ENCODE measurements around the gene TNS1.
"Not testable (repeated sequence)": the region's sequence is repeated elsewhere in the genome, so short reads cannot be mapped to it uniquely, and the experiment has no call there.

The TNS1 gene

DNA sequence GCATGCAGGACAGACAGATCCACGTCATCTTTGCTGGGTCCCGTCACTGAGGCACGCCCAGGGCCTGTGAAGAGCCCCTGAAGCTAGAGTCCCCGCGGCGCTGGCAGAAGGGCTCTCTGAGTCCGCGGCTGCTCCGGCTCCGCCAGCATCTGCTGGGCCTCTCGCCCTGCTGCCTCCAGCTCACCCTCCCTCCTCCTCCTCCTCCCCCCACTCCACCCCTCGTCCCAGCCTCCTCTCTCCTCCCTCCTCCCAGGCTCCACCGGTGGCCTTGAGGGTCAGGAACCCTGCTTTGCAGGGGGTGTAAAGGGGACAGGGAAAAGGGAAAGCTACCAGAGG is at the start of gene TNS1:
Gene TNS1, minus strand, starts transcription at position 151 of the 336 bp plus-strand sequence. Its CDS starts 123 bp downstream, at position 28.
- Histone ChIP-seq H3K36me3 (ENCODE audit: control insufficient read depth, insufficient read depth, low read length) (no peaks in the 10 kb centered on the region), H3K27ac (no peak within 1 kb of the TSS), H3K4me3 (ENCODE audit: low read depth, low read length) (no peak within 1 kb of the TSS), H3K9ac (no peak within 1 kb of the TSS), H3K9me3 (ENCODE audit: control insufficient read depth, low read length) (no peaks in the 10 kb centered on the region), H3K27me3 (ENCODE audit: control insufficient read depth, insufficient read depth, low read length) (no peaks in the 10 kb centered on the region), H3K79me2 (no peaks in the 10 kb centered on the region), H3K4me2 (ENCODE audit: low read length) (no peak within 1 kb of the TSS), H3K4me1 (no peaks in the 10 kb centered on the region), H2AFZ (no peak within 1 kb of the TSS)
- TF ChIP-seq, protein P1, sequence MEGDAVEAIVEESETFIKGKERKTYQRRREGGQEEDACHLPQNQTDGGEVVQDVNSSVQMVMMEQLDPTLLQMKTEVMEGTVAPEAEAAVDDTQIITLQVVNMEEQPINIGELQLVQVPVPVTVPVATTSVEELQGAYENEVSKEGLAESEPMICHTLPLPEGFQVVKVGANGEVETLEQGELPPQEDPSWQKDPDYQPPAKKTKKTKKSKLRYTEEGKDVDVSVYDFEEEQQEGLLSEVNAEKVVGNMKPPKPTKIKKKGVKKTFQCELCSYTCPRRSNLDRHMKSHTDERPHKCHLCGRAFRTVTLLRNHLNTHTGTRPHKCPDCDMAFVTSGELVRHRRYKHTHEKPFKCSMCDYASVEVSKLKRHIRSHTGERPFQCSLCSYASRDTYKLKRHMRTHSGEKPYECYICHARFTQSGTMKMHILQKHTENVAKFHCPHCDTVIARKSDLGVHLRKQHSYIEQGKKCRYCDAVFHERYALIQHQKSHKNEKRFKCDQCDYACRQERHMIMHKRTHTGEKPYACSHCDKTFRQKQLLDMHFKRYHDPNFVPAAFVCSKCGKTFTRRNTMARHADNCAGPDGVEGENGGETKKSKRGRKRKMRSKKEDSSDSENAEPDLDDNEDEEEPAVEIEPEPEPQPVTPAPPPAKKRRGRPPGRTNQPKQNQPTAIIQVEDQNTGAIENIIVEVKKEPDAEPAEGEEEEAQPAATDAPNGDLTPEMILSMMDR (IDR thresholded peaks at IDR 0.05) = no peak

DNA sequence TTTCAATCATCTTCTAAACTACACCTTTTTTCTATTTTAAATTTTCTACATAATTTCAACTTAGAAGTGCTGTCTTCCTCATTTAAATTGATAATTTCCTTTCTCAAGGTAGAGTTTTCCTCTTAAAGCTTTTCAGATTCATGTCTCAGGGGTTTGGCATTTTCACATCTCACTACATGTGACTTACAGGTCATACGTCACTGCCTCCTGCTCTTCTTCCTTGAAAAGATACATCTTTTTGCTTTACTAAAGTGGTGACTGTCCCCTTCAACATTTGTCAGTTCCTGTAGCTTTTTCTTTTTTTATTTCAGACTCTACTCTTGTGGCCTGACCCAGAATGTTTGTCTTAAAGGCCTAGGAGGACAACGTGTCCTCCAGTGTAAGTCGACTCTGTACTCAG is 49.1 kb upstream of the TNS1 start:
- H3K79me2 ChIP-seq = no peaks in the 10 kb centered on the region
- H3K4me2 ChIP-seq (ENCODE audit: low read length) = no peak overlapping the region
- no peaks in the 10 kb centered on the region for H3K27me3 ChIP-seq (ENCODE audit: control insufficient read depth, insufficient read depth, low read length)
- no peaks in the 10 kb centered on the region for H3K4me1 ChIP-seq
- no peaks in the 10 kb centered on the region for H3K36me3 ChIP-seq (ENCODE audit: control insufficient read depth, insufficient read depth, low read length)
- H3K4me3 ChIP-seq (ENCODE audit: low read depth, low read length) = no peak overlapping the region
- TF ChIP-seq, protein P1 (IDR thresholded peaks at IDR 0.05) = no peak
- H3K27ac ChIP-seq = no peak overlapping the region
- no peak overlapping the region for H3K9ac ChIP-seq
- H3K9me3 ChIP-seq (ENCODE audit: control insufficient read depth, low read length) = no peaks in the 10 kb centered on the region
- no peak overlapping the region for H2AFZ ChIP-seq

DNA sequence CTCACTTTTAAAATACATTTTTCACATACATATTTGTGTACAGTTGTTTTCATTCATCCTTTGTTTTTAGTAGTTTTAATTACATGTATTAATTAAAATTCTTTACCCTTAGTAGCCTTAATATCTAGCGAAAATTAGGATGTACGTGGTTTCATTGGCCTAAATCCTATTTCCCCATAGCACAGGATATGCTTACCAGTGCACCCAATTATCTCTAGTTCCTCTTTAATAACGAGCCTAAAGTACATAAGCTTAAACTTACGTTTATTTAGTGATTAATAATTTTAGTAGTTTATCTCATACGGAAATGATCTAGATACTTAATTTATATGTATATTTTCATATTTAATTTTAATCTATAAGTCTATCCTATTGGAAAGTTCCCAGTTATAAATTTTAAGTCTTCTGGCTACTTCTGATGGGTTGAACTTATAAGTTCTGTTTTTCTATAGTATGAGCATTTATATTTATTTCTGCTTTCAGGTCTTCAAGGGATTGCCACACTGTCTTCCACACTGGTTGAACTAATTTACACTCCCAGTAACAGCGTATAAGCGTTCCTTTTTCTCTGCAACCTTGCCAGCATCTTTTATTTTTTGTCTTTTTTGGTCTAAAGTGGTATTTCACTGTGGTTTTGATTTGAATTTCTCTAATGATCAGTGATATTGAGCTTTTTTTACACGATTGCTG is 44.9 kb upstream of the TNS1 start:
- TF ChIP-seq, protein P1 (IDR thresholded peaks at IDR 0.05) = no peak
- no peaks in the 10 kb centered on the region for H3K27me3 ChIP-seq (ENCODE audit: control insufficient read depth, insufficient read depth, low read length)
- H3K9ac ChIP-seq = no peak overlapping the region
- H3K27ac ChIP-seq = no peak overlapping the region
- H2AFZ ChIP-seq = no peak overlapping the region
- H3K79me2 ChIP-seq = no peaks in the 10 kb centered on the region
- H3K4me1 ChIP-seq = no peaks in the 10 kb centered on the region
- H3K9me3 ChIP-seq (ENCODE audit: control insufficient read depth, low read length) = no peaks in the 10 kb centered on the region
- H3K4me3 ChIP-seq (ENCODE audit: low read depth, low read length) = no peak overlapping the region
- H3K36me3 ChIP-seq (ENCODE audit: control insufficient read depth, insufficient read depth, low read length) = no peaks in the 10 kb centered on the region
- no peak overlapping the region for H3K4me2 ChIP-seq (ENCODE audit: low read length)

- H3K4me1 ChIP-seq = no peaks in the 10 kb centered on the region
- no peaks in the 10 kb centered on the region for H3K36me3 ChIP-seq (ENCODE audit: control insufficient read depth, insufficient read depth, low read length)
- H3K79me2 ChIP-seq = no peaks in the 10 kb centered on the region
- H2AFZ ChIP-seq = no peak overlapping the region
- no peak overlapping the region for H3K9ac ChIP-seq
- no peak overlapping the region for H3K4me3 ChIP-seq (ENCODE audit: low read depth, low read length)
- H3K9me3 ChIP-seq (ENCODE audit: control insufficient read depth, low read length) = no peaks in the 10 kb centered on the region
- H3K27ac ChIP-seq = no peak overlapping the region
- H3K4me2 ChIP-seq (ENCODE audit: low read length) = no peak overlapping the region
- TF ChIP-seq, protein P1 (IDR thresholded peaks at IDR 0.05) = no peak
- no peaks in the 10 kb centered on the region for H3K27me3 ChIP-seq (ENCODE audit: control insufficient read depth, insufficient read depth, low read length)
Measured at GRCh38 chr2:218046238-218046637, 43.4 kb upstream of the TNS1 start.

GRCh38 chr2:218044599-218044998 is 41.8 kb upstream of the TNS1 start:
- not testable (repeated sequence) for H3K4me2 ChIP-seq (ENCODE audit: low read length); H3K9me3 ChIP-seq (ENCODE audit: control insufficient read depth, low read length); H3K4me1 ChIP-seq; H3K4me3 ChIP-seq (ENCODE audit: low read depth, low read length); H3K27me3 ChIP-seq (ENCODE audit: control insufficient read depth, insufficient read depth, low read length); H3K79me2 ChIP-seq; H3K9ac ChIP-seq; H2AFZ ChIP-seq; H3K36me3 ChIP-seq (ENCODE audit: control insufficient read depth, insufficient read depth, low read length); H3K27ac ChIP-seq
